EL (cell line): ENCODE results near the gene KCND3.
"Not testable (repeated sequence)": the region's sequence is repeated elsewhere in the genome, so short reads cannot be mapped to it uniquely, and the experiment has no call there.

Source experiments
- DNase-seq: peaks from one replicate; pipeline ENCODE4 v3.0.0-alpha.2; 2016

Gene KCND3

DNA sequence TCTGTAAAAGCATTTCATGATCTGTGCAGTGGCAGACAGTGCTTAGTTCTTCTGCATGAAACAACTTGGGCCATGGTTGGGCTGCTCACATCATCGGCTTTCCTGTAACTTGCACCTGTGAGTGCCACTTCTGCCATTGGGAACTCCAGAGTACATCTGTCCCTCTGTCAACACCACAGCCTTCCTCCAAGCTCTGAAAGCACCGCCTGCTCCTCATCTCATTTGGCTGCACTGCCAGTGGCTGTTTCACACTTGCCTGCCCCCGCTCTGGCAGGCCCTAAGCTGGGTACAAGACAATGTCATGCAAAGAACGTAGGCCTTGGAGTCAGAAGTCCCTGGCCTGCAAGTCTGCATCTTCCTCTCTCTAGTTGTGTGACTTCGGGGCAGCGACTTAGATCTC lies 187.4 kb downstream of the KCND3 start:
- no peak for DNase-seq

DNA sequence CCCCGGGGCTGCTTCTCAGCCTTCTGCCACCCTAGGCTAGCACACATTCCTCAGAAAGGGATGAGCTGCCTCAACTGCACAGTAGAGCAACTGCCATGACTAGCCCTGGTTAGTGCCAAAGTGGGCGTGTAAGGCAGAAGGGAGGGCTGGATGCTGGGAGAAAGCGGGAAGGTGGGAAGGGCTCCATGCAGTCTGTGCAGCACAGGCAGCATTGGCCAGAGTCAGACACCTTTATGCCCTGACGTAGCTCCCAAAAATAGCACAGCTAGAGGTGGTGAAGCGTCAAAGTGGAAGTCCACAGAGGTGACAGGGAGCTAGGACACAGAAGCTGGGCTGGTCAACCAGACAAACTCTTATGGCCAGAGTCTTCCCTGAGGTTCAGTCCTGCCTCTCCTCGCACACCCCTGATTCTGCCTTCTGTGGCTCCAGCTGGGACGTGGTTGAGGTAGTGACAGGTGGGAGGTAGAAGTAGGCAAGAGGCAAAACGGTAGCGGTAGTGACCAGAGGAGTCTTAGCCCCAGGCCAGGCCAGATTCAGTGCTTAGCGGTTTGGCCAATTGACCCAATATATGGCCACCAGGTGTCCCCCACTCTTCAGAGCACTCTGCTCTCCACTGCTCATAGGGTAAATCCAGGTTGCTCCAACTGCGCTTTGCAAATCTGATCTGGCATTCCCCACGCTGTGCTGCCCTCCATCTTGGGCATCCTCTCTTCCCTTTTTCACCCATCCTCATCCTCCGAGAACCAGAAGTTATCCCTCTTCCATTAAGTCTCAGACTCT lies 188.2 kb downstream of the KCND3 start:
- DNase-seq = no peak

DNA sequence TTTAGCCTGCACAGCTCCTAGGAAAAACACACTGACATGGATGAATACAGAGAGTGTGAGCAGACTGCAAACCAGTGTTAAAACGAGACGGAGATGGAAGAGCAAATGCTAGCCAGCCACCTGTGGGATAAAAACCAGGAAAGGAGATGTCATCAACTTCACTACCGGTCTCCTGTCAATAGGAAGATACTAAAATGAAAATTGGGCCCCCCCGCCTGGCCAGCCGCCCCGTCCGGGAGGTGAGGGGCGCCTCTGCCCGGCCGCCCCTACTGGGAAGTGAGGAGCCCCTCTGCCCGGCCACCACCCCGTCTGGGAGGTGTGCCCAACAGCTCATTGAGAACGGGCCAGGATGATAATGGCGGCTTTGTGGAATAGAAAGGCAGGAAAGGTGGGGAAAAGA lies 189.7 kb downstream of the KCND3 start:
- DNase-seq = not testable (repeated sequence)

DNA sequence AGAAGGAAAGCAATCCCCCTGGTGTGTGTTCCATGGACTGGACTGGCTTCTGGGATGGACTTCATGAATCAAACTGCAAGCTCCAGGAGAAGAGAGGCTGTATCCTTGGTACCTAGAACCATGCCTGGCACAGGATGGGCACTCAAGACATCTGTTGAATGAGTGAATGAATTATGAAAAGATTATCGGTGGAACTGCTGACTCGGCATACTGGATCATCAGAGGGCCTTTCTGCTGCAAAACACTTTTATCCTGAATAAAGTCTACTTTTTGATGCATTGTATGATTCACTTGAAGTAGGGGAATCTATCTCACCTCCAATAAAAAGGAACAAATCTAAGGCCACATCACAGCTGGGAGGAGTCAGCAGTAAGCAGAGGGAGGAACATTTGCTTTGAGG lies 190.9 kb downstream of the KCND3 start:
- DNase-seq = no peak

DNA sequence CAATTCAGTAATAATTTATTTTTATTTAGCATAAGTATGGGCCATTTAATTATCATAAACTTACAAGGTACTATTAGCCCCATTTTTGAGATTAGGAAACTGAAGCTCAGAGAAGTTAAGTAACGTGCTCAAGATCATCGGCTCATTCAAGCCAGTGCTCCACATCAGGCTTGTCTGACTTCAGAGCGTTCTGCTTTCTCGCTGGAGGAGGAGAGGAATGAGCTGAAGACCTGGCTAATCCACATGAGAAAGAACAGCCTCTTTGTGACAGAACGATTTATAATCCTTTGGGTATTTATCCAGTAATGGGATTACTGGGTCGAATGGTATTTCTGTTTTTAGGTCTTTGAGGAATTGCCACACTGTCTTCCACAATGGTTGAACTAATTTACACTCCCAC lies 194.1 kb downstream of the KCND3 start:
- no peak for DNase-seq

DNA sequence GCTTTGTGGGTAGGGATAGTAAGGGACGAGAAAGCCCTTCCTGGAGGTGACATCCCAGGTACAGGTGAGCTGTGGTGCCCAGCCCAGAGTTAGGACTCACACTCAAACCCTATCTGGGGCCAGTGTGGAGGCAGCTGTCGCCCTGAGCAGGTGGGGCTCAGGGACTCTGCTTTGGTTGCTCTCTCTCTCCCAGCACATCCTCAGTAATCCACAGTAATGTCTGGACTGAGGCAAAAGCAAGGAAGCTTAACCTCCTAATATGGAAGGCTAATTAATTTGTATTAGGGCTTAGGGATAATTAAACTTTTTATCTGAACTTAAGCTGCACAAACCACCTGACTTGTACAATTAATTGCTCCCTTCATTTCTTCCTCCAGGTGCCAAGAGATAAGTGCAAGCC lies 195.5 kb downstream of the KCND3 start:
- no peak for DNase-seq

DNA sequence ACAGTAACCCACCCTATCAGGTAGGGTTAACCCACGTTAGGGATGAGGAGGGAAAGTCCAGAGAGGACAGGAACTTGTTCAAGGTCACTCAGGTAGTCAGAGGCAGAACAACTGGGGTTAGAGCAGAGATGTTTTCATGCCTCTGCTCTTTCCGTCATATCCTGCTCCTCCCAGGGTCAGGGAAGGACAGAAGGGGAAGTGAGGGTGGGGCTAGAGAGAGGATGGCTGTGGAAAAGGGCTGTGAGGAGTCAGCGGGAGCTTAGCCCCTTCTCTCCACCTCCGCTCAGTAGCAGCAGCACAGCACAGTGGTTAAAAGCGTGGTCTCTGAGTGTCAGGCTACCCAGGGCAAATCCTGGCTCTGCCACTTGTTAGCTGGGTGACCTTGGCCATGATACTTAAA lies 197.2 kb downstream of the KCND3 start:
- DNase-seq = no peak

DNA sequence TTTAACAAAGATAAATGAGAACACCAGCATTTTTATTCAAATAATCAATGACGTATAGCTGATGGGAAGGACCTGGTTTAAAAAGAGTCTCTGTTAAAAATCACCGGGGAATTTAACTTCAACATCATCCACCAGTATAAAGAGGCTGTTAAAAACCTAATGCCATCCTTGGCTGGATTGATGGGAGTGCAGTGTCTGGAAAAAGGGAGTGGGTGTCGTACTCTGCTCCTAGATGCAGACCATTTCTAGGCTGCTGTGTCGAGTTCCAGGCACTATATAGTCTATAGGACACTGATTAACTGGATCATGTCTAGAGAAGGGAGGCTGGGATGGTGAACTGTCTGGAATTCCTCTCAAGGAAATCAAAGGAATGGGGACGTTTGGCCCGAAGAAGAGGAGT lies 197.7 kb downstream of the KCND3 start:
- DNase-seq = no peak

DNA sequence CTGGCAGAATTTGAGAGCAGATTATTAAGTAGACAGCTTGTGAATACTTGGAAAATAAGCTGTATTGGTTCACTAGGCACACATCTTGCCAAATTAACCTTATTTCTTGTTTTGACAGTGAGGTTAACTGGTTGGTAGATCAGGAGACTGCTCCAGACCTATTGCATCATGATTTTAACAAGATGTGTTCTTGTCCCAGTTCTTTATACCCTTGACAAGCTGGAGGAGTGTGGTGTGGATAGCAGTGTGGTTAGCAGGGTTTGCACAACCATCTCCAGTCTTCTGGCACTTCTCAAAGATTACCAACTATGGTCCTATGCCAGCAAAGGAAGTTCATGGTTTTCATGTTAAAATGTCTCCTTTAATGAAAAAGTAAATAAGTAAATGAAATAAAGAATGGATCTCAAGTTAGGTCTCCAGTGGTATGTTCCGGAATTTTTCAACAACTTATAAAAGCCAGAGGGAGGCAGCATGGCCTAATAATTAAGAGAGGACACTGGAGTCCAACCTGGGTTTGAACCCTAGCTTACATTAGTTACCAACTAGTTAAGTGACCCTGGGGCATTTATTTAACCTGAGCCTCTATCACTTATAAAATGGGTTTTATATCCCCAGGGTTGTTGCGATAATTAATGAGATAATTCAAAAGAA lies 199.7 kb downstream of the KCND3 start:
- no peak for DNase-seq

DNA sequence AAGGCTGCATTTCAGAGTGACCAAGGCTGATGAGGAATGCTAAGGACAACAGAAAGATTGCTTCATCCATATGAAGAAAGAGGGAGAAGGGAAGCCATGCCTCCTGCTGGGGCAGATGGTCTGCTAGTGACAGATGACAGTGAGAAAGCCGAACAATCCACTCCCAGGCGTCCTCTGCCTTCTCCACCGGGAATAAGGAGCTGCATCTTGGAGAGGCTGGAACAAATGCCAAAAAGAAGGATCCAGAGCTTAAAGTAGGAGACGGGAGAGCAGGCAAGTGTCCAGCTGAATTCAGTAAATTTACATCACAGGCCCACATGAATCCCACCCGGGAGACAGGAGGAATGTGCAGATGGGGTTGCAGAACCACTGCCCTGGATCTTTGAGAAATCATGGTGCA lies 200.3 kb downstream of the KCND3 start:
- no peak for DNase-seq

DNA sequence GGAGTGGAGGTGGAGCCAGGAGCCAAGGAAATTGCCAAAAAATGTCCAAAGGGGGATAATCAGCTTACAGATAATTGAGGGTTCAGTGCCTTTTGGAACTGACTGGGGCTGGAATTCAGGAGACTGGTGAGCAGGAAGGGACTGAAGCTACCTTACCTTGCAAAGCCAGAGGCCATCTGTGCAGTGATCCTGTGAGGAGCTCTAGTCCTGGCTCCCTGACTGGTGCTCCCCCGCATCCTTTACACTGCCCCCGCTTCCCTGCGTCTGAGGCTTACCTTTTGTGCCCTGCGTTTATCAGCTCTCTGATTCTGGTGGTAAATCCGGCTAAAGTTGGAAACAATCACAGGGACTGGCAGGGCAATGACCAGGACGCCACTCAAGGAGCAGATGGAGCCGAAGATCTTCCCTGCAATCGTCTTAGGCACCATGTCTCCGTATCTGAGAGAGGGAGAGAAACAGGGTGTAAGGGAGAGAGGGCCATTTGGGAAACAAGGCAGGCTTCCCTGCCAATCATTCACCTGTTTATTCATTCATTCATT lies 202.7 kb downstream of the KCND3 start:
- no peak for DNase-seq

DNA sequence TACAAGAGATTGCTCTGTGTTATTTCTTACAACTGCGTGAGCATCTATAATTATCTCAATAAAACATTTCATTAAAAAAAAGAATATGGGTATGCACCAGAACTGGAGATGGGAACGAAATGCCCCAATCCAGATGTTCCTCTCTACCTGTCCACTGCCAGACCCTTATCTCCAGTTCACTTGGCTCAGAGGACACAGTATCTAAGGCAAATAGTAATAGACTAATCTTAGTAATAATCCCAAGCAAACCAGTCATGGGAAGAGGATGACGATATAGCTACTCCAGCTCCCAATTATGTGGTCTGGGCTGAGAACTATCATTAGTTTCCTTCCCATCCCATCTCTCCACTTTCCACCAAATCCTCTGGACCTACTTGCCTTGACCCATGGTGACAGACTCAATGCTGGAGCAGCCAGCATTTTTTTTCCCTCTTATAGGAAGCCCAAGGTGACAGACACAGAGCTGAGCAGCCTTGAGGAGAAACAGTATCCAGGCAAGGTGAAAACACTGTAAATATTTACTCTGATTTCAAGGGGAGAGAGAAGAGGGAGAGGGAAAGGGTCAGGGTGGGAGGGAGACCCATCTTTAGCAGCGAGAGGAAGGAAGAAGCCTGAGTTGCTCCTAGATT lies 205.1 kb downstream of the KCND3 start:
- DNase-seq = no peak

DNA sequence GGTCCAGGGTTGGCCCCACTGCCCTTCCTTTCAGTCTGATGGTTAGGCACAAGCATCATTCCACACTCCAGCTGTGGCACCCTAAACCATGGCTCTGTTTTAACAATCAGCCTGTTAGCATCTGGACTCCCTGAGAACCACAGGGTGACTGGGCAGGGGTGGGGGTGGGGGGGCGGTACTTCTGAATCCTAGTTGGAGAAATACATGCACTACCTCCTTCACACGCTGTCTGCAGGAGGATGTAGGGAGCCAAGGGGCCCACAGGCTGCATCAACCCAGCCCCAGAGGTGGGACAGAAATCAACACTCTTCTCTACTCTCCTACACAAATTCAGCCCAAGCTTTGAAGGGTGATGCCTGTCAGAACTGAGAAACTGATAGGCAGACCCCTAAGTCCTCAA lies 209.9 kb downstream of the KCND3 start:
- no peak for DNase-seq

DNA sequence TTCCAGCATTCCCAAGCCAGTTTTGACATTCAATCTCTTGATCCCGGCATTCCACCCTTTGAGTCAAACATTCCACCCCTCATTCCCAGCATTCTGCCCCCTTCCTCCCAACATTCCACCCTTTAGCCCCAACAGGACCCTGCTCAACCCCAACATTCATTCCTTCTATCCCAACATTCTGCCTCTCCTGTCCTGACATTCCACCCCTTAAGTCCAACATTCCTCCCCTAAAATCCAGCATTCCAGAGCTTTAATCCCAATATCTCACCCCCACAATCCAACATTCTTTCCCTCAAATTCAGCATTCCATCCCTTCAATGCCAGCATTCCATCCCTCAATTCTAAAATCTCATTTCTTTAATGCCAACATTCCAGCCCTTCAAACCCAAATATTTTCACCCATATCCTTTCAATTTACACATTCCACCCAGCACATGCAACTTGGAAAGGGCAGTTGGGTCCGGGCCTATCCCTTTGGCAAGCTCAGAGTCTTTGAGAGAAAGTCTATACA lies 210.9 kb downstream of the KCND3 start:
- peak; percentile 67 for DNase-seq

DNA sequence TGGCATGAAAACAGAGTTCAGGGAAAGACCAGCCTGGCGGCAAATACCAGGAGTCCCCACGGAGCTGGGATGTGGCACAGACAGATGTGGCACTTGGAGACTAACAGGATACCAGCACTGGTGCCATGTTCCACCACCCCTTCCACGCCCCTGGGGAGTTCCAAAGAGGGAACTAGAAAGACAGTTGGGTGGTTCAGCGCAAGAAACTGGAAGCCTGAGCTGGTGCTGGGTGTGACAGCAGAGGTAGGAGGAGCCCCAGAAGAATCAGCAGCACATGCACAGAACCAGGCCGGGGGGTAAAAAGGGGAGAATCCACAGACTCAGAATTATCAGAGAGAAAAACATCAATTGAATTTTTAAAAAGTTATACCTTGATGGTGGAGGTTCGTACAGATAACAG lies 211.4 kb downstream of the KCND3 start:
- DNase-seq = no peak

DNA sequence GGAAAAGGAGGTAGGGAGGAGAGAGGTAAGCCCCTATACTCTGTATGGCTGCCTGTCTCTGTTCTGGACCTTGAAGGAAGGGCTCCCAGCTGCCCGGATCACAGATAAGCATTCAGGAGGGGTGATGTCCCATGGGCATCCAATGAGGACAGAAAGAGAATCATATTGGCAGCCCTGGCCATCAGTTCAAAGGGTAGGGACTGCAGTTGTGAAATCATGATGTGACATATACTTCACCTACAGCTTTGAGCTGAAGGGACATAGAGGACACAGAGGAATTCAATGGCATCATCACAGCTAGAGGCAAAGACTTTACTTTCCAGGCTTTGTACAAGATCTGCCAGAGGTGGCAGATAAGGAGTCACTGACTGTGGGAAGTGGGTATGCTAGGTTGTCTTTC lies 212.2 kb downstream of the KCND3 start:
- no peak for DNase-seq

DNA sequence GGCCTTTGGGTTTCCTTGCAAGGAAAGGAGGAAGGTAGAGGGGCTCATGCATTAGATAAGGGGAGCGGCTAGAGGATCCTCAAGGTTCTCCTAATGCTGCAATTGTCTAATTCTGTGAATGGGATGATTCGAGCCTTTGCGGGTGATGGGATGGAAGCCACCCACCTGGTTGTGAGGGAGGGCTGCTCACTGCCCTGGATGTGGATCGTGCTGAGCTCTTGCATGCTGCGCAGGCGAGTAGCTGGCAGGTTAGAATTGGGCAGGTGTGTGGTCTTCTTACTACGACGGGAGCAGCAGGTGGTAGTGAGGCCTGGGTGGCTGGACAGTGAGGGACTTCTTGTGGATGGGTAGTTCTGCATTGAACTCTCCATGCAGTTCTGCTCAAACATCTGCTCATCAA lies 212.6 kb downstream of the KCND3 start:
- no peak for DNase-seq

DNA sequence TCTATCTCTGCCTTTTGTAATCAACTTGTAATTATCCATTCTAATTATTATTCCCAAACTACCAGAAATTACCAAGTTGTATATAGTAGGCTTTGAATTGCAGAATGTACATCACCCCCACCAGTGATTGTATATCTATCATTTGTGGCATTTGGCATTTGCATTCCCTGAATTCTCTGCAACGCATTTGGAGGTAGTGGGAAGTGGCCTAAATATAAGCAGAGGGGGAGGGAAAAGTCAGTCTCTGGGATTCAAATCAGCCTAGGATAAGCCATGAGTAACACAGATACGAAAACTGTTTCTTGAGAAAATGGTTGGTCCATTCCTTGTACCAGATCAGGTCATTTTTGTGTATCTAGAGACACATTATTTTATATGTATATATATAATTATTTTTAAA lies 213.1 kb downstream of the KCND3 start:
- peak; percentile 37 for DNase-seq

DNA sequence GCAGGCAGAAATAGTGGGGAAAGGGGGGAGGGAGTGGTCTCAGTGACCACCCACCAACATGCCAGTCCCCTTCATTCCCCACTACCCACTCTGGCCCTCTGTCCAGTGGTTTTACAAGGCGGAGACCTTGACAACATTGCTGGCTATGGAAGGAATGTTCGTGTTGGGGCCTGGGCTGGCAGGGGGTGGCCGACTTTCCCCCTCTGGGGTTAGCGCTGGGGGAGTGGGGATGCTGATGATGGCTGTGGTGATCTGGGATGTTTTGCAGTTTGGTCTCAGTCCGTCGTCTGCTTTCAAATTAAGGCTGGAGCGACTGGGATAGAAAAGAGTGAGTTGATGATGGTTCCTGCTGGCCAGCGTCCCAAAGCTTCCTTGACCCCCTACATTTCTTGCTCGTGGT lies 213.5 kb downstream of the KCND3 start:
- DNase-seq = no peak

DNA sequence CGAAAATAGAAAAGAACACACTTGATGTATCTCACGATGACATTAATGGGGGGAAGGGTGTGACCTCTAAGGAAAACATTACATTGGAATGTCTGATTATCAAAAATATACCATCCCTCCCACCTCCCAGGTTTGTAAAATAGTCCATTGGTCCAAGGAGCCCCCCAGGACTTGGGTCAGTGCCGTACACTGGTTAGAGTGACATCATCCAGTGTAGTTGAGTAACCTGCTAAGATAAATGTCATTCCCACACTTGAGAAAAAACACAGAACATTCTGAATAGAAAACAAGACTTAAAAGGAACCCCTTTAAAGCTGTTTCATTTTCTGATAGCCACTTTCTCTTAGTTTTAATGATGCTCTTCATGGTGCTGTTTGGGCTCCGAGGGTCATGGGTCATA lies 218.6 kb downstream of the KCND3 start:
- no peak for DNase-seq

DNA sequence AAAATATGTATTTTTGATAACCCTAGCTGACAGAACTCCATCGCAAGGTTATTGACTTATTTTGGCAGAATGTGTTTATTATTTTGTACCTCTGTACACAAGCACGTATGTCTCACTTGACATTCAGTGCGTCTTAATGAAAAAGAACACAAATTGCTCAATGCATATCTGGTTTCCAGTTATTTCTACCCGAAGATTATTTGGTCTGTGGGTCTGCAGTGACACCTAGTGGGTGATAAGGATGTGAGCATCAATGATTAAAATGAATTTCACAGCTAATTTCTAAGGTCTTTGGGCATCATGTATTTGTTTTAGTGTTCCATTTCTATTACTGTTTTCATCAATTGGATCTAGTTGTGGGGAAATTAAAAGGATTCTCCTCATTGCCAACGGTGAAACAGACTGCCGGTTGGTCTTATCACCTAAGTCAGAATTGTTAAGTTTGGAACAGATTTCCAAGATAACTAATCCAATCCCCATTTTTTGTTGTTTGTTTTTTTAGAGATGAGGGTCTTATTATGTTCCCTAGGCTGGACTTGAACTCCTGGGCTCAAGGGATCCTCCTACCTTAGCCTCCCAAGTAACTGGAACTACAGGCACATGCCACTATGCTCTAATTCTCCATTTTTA lies 219.8 kb downstream of the KCND3 start:
- DNase-seq = peak; percentile 72

DNA sequence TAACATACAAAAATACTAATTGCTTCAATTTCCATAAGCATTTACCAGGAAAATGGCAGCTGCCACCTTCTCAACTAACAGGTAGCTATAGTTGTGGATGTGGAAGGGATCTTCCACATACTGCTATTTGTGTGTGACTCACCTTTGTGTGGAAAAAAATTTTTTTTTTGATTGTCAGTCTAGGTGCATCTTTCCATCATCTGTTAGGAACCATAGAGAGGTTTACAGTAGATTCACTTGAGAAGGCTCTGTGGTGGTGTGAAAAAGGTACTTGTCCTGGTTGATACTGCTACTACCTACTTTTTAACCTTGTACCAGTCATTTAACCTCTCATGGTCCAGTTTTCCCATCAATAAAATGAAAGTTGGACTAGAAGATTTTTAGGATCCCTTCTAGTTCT lies 220.8 kb downstream of the KCND3 start:
- no peak for DNase-seq

DNA sequence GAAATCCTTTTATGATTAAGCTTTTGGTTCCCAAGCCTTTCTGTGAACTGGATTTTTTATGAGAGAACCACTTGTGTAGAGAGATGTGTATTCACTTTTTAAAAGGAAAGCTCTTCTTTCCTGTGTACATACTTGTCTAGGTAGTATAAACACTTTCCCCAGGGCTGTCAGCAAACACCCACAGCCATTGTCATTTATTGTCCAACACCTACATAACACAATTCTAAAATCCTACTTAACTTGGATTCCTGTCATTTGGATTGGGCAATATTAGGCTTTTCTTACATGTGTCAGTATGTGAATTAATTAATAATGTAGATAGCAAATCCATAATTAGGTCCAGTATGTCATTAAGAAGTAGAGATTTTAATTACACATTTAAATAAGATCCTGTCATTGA lies 221.4 kb downstream of the KCND3 start:
- no peak for DNase-seq
